Measurements from ENCODE around the gene AFM.

- no peak for TF ChIP-seq CTCF (IDR thresholded peaks at IDR 0.05)
- TF ChIP-seq POLR2A (IDR thresholded peaks at IDR 0.05), result no peak
Measured at GRCh38 chr4:73439445-73439844, 42.1 kb upstream of the AFM start.
